HEK293T (cell line): ENCODE data around the gene IL1RAP.

Experiments used
- ARNT ChIP-seq: fragments of 450-650 bp; IDR thresholded peaks from 2 replicates; pipeline ENCODE4 v1.6.1; 2017; ENCODE audit warnings: mild to moderate bottlenecking
- BHLHE40 ChIP-seq: fragments of 450-650 bp; IDR thresholded peaks from 2 replicates; pipeline ENCODE4 v1.6.1; 2016; ENCODE audit warnings: mild to moderate bottlenecking, moderate library complexity, borderline replicate concordance
- CTBP1 ChIP-seq: fragments of 450-650 bp; IDR thresholded peaks from 2 replicates; pipeline ENCODE4 v1.6.1; 2016; ENCODE audit warnings: borderline replicate concordance
- FOXA1 ChIP-seq: fragments of 450-650 bp; IDR thresholded peaks from 2 replicates; pipeline ENCODE4 v1.6.1; 2016; ENCODE audit warnings: mild to moderate bottlenecking
- FOXK2 ChIP-seq: fragments of 450-650 bp; IDR thresholded peaks from 2 replicates; pipeline ENCODE4 v1.6.1; 2016; ENCODE audit warnings: mild to moderate bottlenecking
- FOXM1 ChIP-seq: fragments of 450-650 bp; IDR thresholded peaks from 2 replicates; pipeline ENCODE4 v1.6.1; 2017; ENCODE audit warnings: mild to moderate bottlenecking, borderline replicate concordance
- HDGF ChIP-seq: fragments of 450-650 bp; IDR thresholded peaks from 2 replicates; pipeline ENCODE4 v1.6.1; 2017; ENCODE audit warnings: antibody characterized with exemption, borderline replicate concordance
- L3MBTL2 ChIP-seq: fragments of 450-650 bp; conservative IDR thresholded peaks from 2 replicates; pipeline ENCODE4 v1.6.1; 2016; ENCODE audit warnings: mild to moderate bottlenecking
- LEF1 ChIP-seq: fragments of 450-650 bp; IDR thresholded peaks from 2 replicates; pipeline ENCODE4 v1.6.1; 2017; ENCODE audit warnings: mild to moderate bottlenecking, borderline replicate concordance
- NFRKB ChIP-seq: fragments of 450-650 bp; IDR thresholded peaks from 2 replicates; pipeline ENCODE4 v1.6.1; 2016; ENCODE audit warnings: mild to moderate bottlenecking, moderate library complexity
- SP1 ChIP-seq: fragments of 450-650 bp; IDR thresholded peaks from 2 replicates; pipeline ENCODE4 v1.6.1; 2017
- SUZ12 ChIP-seq: fragments of 450-650 bp; IDR thresholded peaks from 2 replicates; pipeline ENCODE4 v1.6.1; 2016; ENCODE audit warnings: mild to moderate bottlenecking
- TARDBP ChIP-seq: fragments of 450-650 bp; IDR thresholded peaks from 2 replicates; pipeline ENCODE4 v1.6.1; 2016
- TF ChIP-seq, protein P1 (sequence below): fragments of 450-650 bp; IDR thresholded peaks from 2 replicates; pipeline ENCODE4 v1.6.1; 2016

DNA sequence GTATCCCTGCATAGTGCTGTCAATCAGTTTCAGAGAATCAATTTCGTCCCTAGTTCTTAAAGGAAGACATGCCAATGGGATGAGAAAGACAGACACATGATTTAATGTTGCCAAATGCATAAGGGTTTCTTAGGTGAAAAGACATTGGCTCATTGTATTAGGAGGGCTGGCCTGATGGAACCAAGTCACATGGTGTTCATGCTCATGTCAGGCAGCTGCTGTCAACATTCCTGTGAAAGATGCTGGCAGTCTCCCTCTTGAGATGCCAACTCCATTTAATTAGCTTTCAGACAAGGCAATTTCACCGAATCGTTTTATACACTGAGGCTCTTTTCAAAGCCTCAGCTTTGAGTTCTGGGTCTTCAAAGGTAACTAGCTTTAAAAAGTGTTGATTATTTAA is 16.1 kb upstream of the IL1RAP start:
- TF ChIP-seq BHLHE40: no peak
- no peak for TF ChIP-seq ARNT
- TF ChIP-seq HDGF: no peak
- TF ChIP-seq, protein P1, sequence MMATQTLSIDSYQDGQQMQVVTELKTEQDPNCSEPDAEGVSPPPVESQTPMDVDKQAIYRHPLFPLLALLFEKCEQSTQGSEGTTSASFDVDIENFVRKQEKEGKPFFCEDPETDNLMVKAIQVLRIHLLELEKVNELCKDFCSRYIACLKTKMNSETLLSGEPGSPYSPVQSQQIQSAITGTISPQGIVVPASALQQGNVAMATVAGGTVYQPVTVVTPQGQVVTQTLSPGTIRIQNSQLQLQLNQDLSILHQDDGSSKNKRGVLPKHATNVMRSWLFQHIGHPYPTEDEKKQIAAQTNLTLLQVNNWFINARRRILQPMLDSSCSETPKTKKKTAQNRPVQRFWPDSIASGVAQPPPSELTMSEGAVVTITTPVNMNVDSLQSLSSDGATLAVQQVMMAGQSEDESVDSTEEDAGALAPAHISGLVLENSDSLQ: no peak
- TF ChIP-seq L3MBTL2: no peak
- no peak for TF ChIP-seq TARDBP
- no peak for TF ChIP-seq SP1
- no peak for TF ChIP-seq FOXM1
- no peak for TF ChIP-seq CTBP1
- TF ChIP-seq FOXA1: no peak
- TF ChIP-seq LEF1: no peak
- no peak for TF ChIP-seq SUZ12
- TF ChIP-seq NFRKB: no peak
- TF ChIP-seq FOXK2: no peak
